GM18511 (cell line): Measurements from ENCODE around the gene CHPF2.

ENCODE experiments used
- ATAC-seq: cut with Tn5 transposase; IDR thresholded peaks from one replicate; pipeline ENCODE4 v1.9.1; 2021; ENCODE audit warnings: mild to moderate bottlenecking, moderate library complexity; ENCODE audit not compliant: unreplicated experiment

CHPF2 gene

GRCh38 chr7:151257990-151258389, 25.7 kb downstream of the CHPF2 start:
- ATAC-seq, result no peak

GRCh38 chr7:151260471-151260870, 28.2 kb downstream of the CHPF2 start:
- ATAC-seq, result no peak

- ATAC-seq, result no peak
Measured at GRCh38 chr7:151260883-151261282, 28.6 kb downstream of the CHPF2 start.

- ATAC-seq, result no peak
Measured at GRCh38 chr7:151261529-151261928, 29.2 kb downstream of the CHPF2 start.

- no peak for ATAC-seq
Measured at GRCh38 chr7:151264615-151265014, 32.3 kb downstream of the CHPF2 start.

GRCh38 chr7:151265351-151265931, 33.2 kb downstream of the CHPF2 start:
- no peak for ATAC-seq

- no peak for ATAC-seq
Measured at GRCh38 chr7:151269511-151269910, 37.2 kb downstream of the CHPF2 start.

- no peak for ATAC-seq
Measured at GRCh38 chr7:151271699-151272355, 39.5 kb downstream of the CHPF2 start.

GRCh38 chr7:151272405-151272804, 40.1 kb downstream of the CHPF2 start:
- ATAC-seq, result no peak

- ATAC-seq, result no peak
Measured at GRCh38 chr7:151272877-151273276, 40.6 kb downstream of the CHPF2 start.

GRCh38 chr7:151273651-151274390, 41.5 kb downstream of the CHPF2 start:
- no peak for ATAC-seq

GRCh38 chr7:151274396-151274795, 42.1 kb downstream of the CHPF2 start:
- ATAC-seq, result no peak

GRCh38 chr7:151274936-151275812, 42.9 kb downstream of the CHPF2 start:
- no peak for ATAC-seq

GRCh38 chr7:151275813-151276577, 43.7 kb downstream of the CHPF2 start:
- no peak for ATAC-seq

- peak; percentile 80 for ATAC-seq
Measured at GRCh38 chr7:151276666-151277590, 44.6 kb downstream of the CHPF2 start.

- ATAC-seq, result no peak
Measured at GRCh38 chr7:151277631-151278030, 45.3 kb downstream of the CHPF2 start.

GRCh38 chr7:151278949-151279348, 46.7 kb downstream of the CHPF2 start:
- ATAC-seq, result no peak

GRCh38 chr7:151279868-151280267, 47.6 kb downstream of the CHPF2 start:
- ATAC-seq, result no peak

GRCh38 chr7:151280388-151281019, 48.2 kb downstream of the CHPF2 start:
- ATAC-seq, result no peak
